ENCODE data around the gene PLCXD1.

GRCh38 chrX:345020-345925, 64.1 kb downstream of the PLCXD1 start:
- TF ChIP-seq, protein P1, sequence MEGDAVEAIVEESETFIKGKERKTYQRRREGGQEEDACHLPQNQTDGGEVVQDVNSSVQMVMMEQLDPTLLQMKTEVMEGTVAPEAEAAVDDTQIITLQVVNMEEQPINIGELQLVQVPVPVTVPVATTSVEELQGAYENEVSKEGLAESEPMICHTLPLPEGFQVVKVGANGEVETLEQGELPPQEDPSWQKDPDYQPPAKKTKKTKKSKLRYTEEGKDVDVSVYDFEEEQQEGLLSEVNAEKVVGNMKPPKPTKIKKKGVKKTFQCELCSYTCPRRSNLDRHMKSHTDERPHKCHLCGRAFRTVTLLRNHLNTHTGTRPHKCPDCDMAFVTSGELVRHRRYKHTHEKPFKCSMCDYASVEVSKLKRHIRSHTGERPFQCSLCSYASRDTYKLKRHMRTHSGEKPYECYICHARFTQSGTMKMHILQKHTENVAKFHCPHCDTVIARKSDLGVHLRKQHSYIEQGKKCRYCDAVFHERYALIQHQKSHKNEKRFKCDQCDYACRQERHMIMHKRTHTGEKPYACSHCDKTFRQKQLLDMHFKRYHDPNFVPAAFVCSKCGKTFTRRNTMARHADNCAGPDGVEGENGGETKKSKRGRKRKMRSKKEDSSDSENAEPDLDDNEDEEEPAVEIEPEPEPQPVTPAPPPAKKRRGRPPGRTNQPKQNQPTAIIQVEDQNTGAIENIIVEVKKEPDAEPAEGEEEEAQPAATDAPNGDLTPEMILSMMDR (IDR thresholded peaks at IDR 0.05) = no peak
- TF ChIP-seq POLR2AphosphoS5 (IDR thresholded peaks at IDR 0.05) = no peak
